ENCODE results near the gene ATP2B2. TPM values are rescaled to one million over a fixed set of nuclear protein-coding genes. Genes with fewer than 3 reads are reported as not detected.
A peak's percentile ranks its signal among the peaks of the same experiment; 100 is the strongest.

ATP2B2 gene
- total RNA-seq, 2 experiments from 2014 or later, result 0.05 TPM; not detected in 1

- no peak for DNase-seq
- ATAC-seq, result no peak
- no peaks in the 10 kb centered on the region for H3K9me3 Mint-ChIP-seq (ENCODE audit: low read depth)
- no peaks in the 10 kb centered on the region for H3K4me1 Mint-ChIP-seq
- CTCF ChIA-PET, result interaction anchor here (0.6 to 1.5 kb wide), 2 partner anchors 9 to 245 kb away, joined by 3 to 7 read pairs; partner anchors contain the start of gene SEC13
- intact Hi-C loops (cut with DNase I, micrococcal nuclease), result no loop called here
- H3K36me3 Mint-ChIP-seq (ENCODE audit: low read depth), result no peaks in the 10 kb centered on the region
- POLR2A ChIA-PET, result no interaction called here
- peaks cover 33% of the 10 kb centered on the region for H3K27me3 Mint-ChIP-seq
- no peak overlapping the region for H3K4me3 Mint-ChIP-seq
- no peak overlapping the region for H3K27ac Mint-ChIP-seq
Measured at GRCh38 chr3:10330319-10330718, 175.1 kb downstream of the ATP2B2 start.

GRCh38 chr3:10329495-10330015, 175.8 kb downstream of the ATP2B2 start:
- Mint-ChIP-seq H3K9me3 (ENCODE audit: low read depth) (no peaks in the 10 kb centered on the region), H3K27me3 (peaks cover 33% of the 10 kb centered on the region), H3K4me3 (no peak overlapping the region), H3K4me1 (no peaks in the 10 kb centered on the region), H3K36me3 (ENCODE audit: low read depth) (no peaks in the 10 kb centered on the region), H3K27ac (no peak overlapping the region)
- intact Hi-C loops (cut with DNase I, micrococcal nuclease), result no loop called here
- ChIA-PET CTCF (interaction anchor here (0.6 kb wide), 1 partner anchor 410 kb away, joined by 3 read pairs; no protein-coding TSS in a partner anchor), POLR2A (no interaction called here)
- no peak for ATAC-seq
- no peak for DNase-seq

- DNase-seq, result no peak
- Mint-ChIP-seq H3K27ac (no peak overlapping the region), H3K9me3 (ENCODE audit: low read depth) (no peaks in the 10 kb centered on the region), H3K27me3 (peaks cover 33% of the 10 kb centered on the region), H3K4me3 (no peak overlapping the region), H3K4me1 (no peaks in the 10 kb centered on the region), H3K36me3 (ENCODE audit: low read depth) (no peaks in the 10 kb centered on the region)
- intact Hi-C loops (cut with DNase I, micrococcal nuclease), result no loop called here
- ATAC-seq, result no peak
- POLR2A ChIA-PET, result no interaction called here
- CTCF ChIA-PET, result no interaction called here
Measured at GRCh38 chr3:10328460-10329071, 176.8 kb downstream of the ATP2B2 start.

GRCh38 chr3:10327592-10327991, 177.8 kb downstream of the ATP2B2 start:
- no peaks in the 10 kb centered on the region for H3K9me3 Mint-ChIP-seq (ENCODE audit: low read depth)
- peaks cover 32% of the 10 kb centered on the region for H3K27me3 Mint-ChIP-seq
- POLR2A ChIA-PET, result no interaction called here
- H3K36me3 Mint-ChIP-seq (ENCODE audit: low read depth), result no peaks in the 10 kb centered on the region
- no peak overlapping the region for H3K4me3 Mint-ChIP-seq
- CTCF ChIA-PET, result no interaction called here
- ATAC-seq (no peak), DNase-seq (no peak)
- intact Hi-C loops (cut with DNase I, micrococcal nuclease), result no loop called here
- H3K4me1 Mint-ChIP-seq, result no peaks in the 10 kb centered on the region
- H3K27ac Mint-ChIP-seq, result no peak overlapping the region

- Mint-ChIP-seq H3K4me3 (no peak overlapping the region), H3K9me3 (ENCODE audit: low read depth) (no peaks in the 10 kb centered on the region), H3K36me3 (ENCODE audit: low read depth) (peaks cover 13% of the 10 kb centered on the region), H3K4me1 (peaks cover 23% of the 10 kb centered on the region), H3K27me3 (peaks cover 4% of the 10 kb centered on the region), H3K27ac (peak overlapping the region; percentile 3)
- peak; percentile 22 for ATAC-seq
- ChIA-PET CTCF (interaction anchor here (0.6 to 2.4 kb wide), 12 partner anchors 9 to 495 kb away, joined by 3 to 7 read pairs (median 3); partner anchors contain the start of gene PRRT3), POLR2A (no interaction called here)
- intact Hi-C loops (cut with DNase I, micrococcal nuclease), result loop anchor here in 1 of 2 experiments (5.0 kb wide), 1 partner anchor 1360 kb away; the partner anchor contains the start of gene RAD18
- peak; percentile 37 for DNase-seq
Measured at GRCh38 chr3:10322352-10322710, 183.1 kb downstream of the ATP2B2 start.

GRCh38 chr3:10321630-10322351, 183.6 kb downstream of the ATP2B2 start:
- H3K4me1 Mint-ChIP-seq, result peaks cover 23% of the 10 kb centered on the region
- H3K9me3 Mint-ChIP-seq (ENCODE audit: low read depth), result no peaks in the 10 kb centered on the region
- CTCF ChIA-PET, result interaction anchor here (0.7 to 2.4 kb wide), 15 partner anchors 9 to 495 kb away, joined by 3 to 7 read pairs (median 3); partner anchors contain the start of genes CRELD1 and PRRT3
- H3K4me3 Mint-ChIP-seq, result peak overlapping the region; percentile 92
- DNase-seq (no peak), ATAC-seq (no peak)
- peaks cover 3% of the 10 kb centered on the region for H3K27me3 Mint-ChIP-seq
- intact Hi-C loops (cut with DNase I, micrococcal nuclease), result loop anchor here (1.0 to 5.0 kb wide), 12 partner anchors 71 to 1359 kb away; partner anchors contain the start of genes BRK1 (in 2 of the 2), BRPF1 (in 1 of the 2), CRELD1 (in 1 of the 2) and EMC3 (in 1 of the 2)
- POLR2A ChIA-PET, result interaction anchor here (1.2 kb wide), 1 partner anchor 334 kb away, joined by 3 read pairs; no protein-coding TSS in a partner anchor
- peaks cover 13% of the 10 kb centered on the region for H3K36me3 Mint-ChIP-seq (ENCODE audit: low read depth)
- H3K27ac Mint-ChIP-seq, result peak overlapping the region; percentile 63

GRCh38 chr3:10320320-10320677, 185.1 kb downstream of the ATP2B2 start:
- intact Hi-C loops (cut with DNase I, micrococcal nuclease), result loop anchor here (2.0 to 5.0 kb wide), 2 partner anchors 205 to 1358 kb away; partner anchors contain the start of genes BRK1 (in 1 of the 2) and RAD18 (in 1 of the 2)
- peak overlapping the region; percentile 91 for H3K27ac Mint-ChIP-seq
- ATAC-seq, result peak; percentile 2

GRCh38 chr3:10319804-10320203, 185.6 kb downstream of the ATP2B2 start:
- Mint-ChIP-seq H3K27me3 (no peaks in the 10 kb centered on the region), H3K36me3 (ENCODE audit: low read depth) (peaks cover 18% of the 10 kb centered on the region), H3K4me1 (peaks cover 23% of the 10 kb centered on the region), H3K4me3 (peak overlapping the region; percentile 92), H3K9me3 (ENCODE audit: low read depth) (no peaks in the 10 kb centered on the region), H3K27ac (peak overlapping the region; percentile 91)
- ChIA-PET POLR2A (no interaction called here), CTCF (interaction anchor here (0.6 kb wide), 1 partner anchor 14 kb away, joined by 3 read pairs; no protein-coding TSS in a partner anchor)
- DNase-seq, result no peak
- intact Hi-C loops (cut with DNase I, micrococcal nuclease), result loop anchor here (2.0 to 5.0 kb wide), 2 partner anchors 205 to 1358 kb away; partner anchors contain the start of genes BRK1 (in 1 of the 2) and RAD18 (in 1 of the 2)
- no peak for ATAC-seq

More at GRCh38 chr3:10320320-10320677, 185.1 kb downstream of the ATP2B2 start:
- no peaks in the 10 kb centered on the region for H3K27me3 Mint-ChIP-seq
- H3K9me3 Mint-ChIP-seq (ENCODE audit: low read depth), result no peaks in the 10 kb centered on the region
- peaks cover 23% of the 10 kb centered on the region for H3K4me1 Mint-ChIP-seq
- no peak for DNase-seq
- ChIA-PET CTCF (interaction anchor here (0.6 to 2.4 kb wide), 5 partner anchors 11 to 741 kb away, joined by 3 to 8 read pairs (median 7); partner anchors contain the start of gene CRELD1), POLR2A (interaction anchor here (0.6 to 1.2 kb wide), 3 partner anchors 107 to 332 kb away, joined by 3 to 5 read pairs (median 3); no protein-coding TSS in a partner anchor)
- peak overlapping the region; percentile 92 for H3K4me3 Mint-ChIP-seq
- peaks cover 18% of the 10 kb centered on the region for H3K36me3 Mint-ChIP-seq (ENCODE audit: low read depth)

GRCh38 chr3:10319251-10319650, 186.1 kb downstream of the ATP2B2 start:
- intact Hi-C loops (cut with DNase I, micrococcal nuclease), result no loop called here
- peaks cover 23% of the 10 kb centered on the region for H3K4me1 Mint-ChIP-seq
- H3K4me3 Mint-ChIP-seq, result peak overlapping the region; percentile 92
- ATAC-seq (no peak), DNase-seq (no peak)
- peak overlapping the region; percentile 74 for H3K27ac Mint-ChIP-seq
- ChIA-PET POLR2A (no interaction called here), CTCF (interaction anchor here (1.0 to 1.3 kb wide), 3 partner anchors 14 to 177 kb away, joined by 3 to 5 read pairs (median 3); partner anchors contain the start of gene VHL)
- peaks cover 21% of the 10 kb centered on the region for H3K36me3 Mint-ChIP-seq (ENCODE audit: low read depth)
- no peaks in the 10 kb centered on the region for H3K9me3 Mint-ChIP-seq (ENCODE audit: low read depth)
- H3K27me3 Mint-ChIP-seq, result no peaks in the 10 kb centered on the region

- ChIA-PET CTCF (interaction anchor here (1.3 kb wide), 1 partner anchor 26 kb away, joined by 5 read pairs; no protein-coding TSS in a partner anchor), POLR2A (no interaction called here)
- peak overlapping the region; percentile 13 for H3K27ac Mint-ChIP-seq
Measured at GRCh38 chr3:10317961-10318350, 187.4 kb downstream of the ATP2B2 start.

GRCh38 chr3:10317311-10317960, 187.9 kb downstream of the ATP2B2 start:
- no peaks in the 10 kb centered on the region for H3K27me3 Mint-ChIP-seq
- no peak overlapping the region for H3K4me3 Mint-ChIP-seq
- H3K36me3 Mint-ChIP-seq (ENCODE audit: low read depth), result peaks cover 25% of the 10 kb centered on the region
- ATAC-seq (no peak), DNase-seq (no peak)
- H3K4me1 Mint-ChIP-seq, result peaks cover 23% of the 10 kb centered on the region
- H3K27ac Mint-ChIP-seq, result no peak overlapping the region
- CTCF ChIA-PET, result interaction anchor here (1.1 kb wide), 1 partner anchor 12 kb away, joined by 3 read pairs; no protein-coding TSS in a partner anchor
- no peaks in the 10 kb centered on the region for H3K9me3 Mint-ChIP-seq (ENCODE audit: low read depth)
- intact Hi-C loops (cut with DNase I, micrococcal nuclease), result no loop called here
- POLR2A ChIA-PET, result no interaction called here

More at GRCh38 chr3:10317961-10318350, 187.4 kb downstream of the ATP2B2 start:
- peaks cover 23% of the 10 kb centered on the region for H3K4me1 Mint-ChIP-seq
- no peak for DNase-seq
- H3K4me3 Mint-ChIP-seq, result no peak overlapping the region
- H3K36me3 Mint-ChIP-seq (ENCODE audit: low read depth), result peaks cover 25% of the 10 kb centered on the region
- no peak for ATAC-seq
- no peaks in the 10 kb centered on the region for H3K27me3 Mint-ChIP-seq
- H3K9me3 Mint-ChIP-seq (ENCODE audit: low read depth), result no peaks in the 10 kb centered on the region
- intact Hi-C loops (cut with DNase I, micrococcal nuclease), result no loop called here
